ENCODE results near the gene CYP2E1. TPM values are rescaled to one million over a fixed set of nuclear protein-coding genes. Genes with fewer than 3 reads are reported as not detected.

Gene CYP2E1
- total and polyA plus RNA-seq, 2 experiments from 2014 or later, result 1.1 to 4.1 TPM

GRCh38 chr10:133529576-133529946 is 2.4 kb downstream of the CYP2E1 start:
- no peak for DNase-seq (ENCODE audit: low read depth in 1 of 2, low spot score in 1 of 2)
- no peaks in the 10 kb centered on the region for H3K36me3 ChIP-seq
- no peak overlapping the region for H3K27ac ChIP-seq
- no peaks in the 10 kb centered on the region for H3K9me3 ChIP-seq (ENCODE audit: low read depth)
- no peak overlapping the region for H3K4me3 ChIP-seq
- no peak for TF ChIP-seq CTCF (IDR thresholded peaks at IDR 0.05; ENCODE audit: low read depth, low read length)
- no peaks in the 10 kb centered on the region for H3K27me3 ChIP-seq
- no peaks in the 10 kb centered on the region for H3K4me1 ChIP-seq (ENCODE audit: low read depth)

DNA sequence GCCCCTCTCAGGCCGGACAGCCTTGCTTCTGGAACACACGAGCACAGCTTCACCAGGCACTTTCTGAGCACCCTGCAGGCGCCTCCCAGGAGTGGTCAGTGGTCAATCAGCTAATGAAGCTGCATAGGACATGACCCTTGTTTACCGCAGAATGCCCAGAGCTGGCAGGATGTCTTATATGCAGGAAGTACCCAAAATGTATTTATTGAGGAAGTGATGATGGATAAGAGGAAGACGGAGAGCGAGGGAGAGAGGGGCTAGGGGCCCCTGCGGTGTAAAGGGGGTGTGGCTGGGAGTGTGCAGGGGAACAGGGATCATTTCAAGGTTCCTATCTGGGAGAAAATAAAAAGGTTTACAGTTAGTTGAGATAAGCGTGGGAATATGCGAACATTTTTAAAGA is 3.3 kb downstream of the CYP2E1 start:
- no peaks in the 10 kb centered on the region for H3K36me3 ChIP-seq
- H3K9me3 ChIP-seq (ENCODE audit: low read depth), result no peaks in the 10 kb centered on the region
- H3K27ac ChIP-seq, result no peak overlapping the region
- DNase-seq (ENCODE audit: low read depth in 1 of 2, low spot score in 1 of 2), result no peak
- H3K4me1 ChIP-seq (ENCODE audit: low read depth), result no peaks in the 10 kb centered on the region
- H3K27me3 ChIP-seq, result no peaks in the 10 kb centered on the region
- no peak for TF ChIP-seq CTCF (IDR thresholded peaks at IDR 0.05; ENCODE audit: low read depth, low read length)
- no peak overlapping the region for H3K4me3 ChIP-seq

DNA sequence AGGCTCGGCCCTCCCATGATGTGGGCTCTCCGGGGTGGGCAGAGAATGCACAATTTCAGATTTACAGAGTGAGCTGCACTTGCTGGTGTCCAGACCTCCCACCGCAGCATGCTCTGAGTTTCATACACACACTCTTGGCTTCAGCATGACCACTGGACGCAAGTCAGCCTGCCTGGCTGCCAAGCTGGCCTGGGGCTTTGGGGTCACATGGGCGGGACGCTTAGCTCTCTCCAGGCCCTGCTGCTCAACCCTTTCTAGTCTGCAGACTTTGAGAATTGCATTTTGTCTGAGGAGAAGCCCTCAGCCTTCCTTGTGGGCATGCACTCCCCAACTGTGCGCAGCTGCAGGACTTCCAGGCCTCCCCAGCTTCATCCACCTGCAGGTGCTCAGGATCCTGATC is 5.7 kb downstream of the CYP2E1 start:
- TF ChIP-seq CTCF (IDR thresholded peaks at IDR 0.05; ENCODE audit: low read depth, low read length), result no peak
- Histone ChIP-seq H3K27me3 (no peaks in the 10 kb centered on the region), H3K4me3 (no peak overlapping the region), H3K9me3 (ENCODE audit: low read depth) (no peaks in the 10 kb centered on the region), H3K27ac (no peak overlapping the region), H3K36me3 (no peaks in the 10 kb centered on the region), H3K4me1 (ENCODE audit: low read depth) (no peaks in the 10 kb centered on the region)
- DNase-seq (ENCODE audit: low read depth in 1 of 2, low spot score in 1 of 2), result no peak

GRCh38 chr10:133534417-133534816 is 7.3 kb downstream of the CYP2E1 start:
- no peak overlapping the region for H3K27ac ChIP-seq
- H3K27me3 ChIP-seq, result no peaks in the 10 kb centered on the region
- H3K9me3 ChIP-seq (ENCODE audit: low read depth), result no peaks in the 10 kb centered on the region
- DNase-seq (ENCODE audit: low read depth in 1 of 2, low spot score in 1 of 2), result no peak
- H3K4me3 ChIP-seq, result no peak overlapping the region
- no peaks in the 10 kb centered on the region for H3K4me1 ChIP-seq (ENCODE audit: low read depth)
- H3K36me3 ChIP-seq, result no peaks in the 10 kb centered on the region
- TF ChIP-seq CTCF (IDR thresholded peaks at IDR 0.05; ENCODE audit: low read depth, low read length), result no peak

- H3K36me3 ChIP-seq, result no peaks in the 10 kb centered on the region
- no peak overlapping the region for H3K27ac ChIP-seq
- no peak for TF ChIP-seq CTCF (IDR thresholded peaks at IDR 0.05; ENCODE audit: low read depth, low read length)
- no peaks in the 10 kb centered on the region for H3K27me3 ChIP-seq
- H3K9me3 ChIP-seq (ENCODE audit: low read depth), result no peaks in the 10 kb centered on the region
- DNase-seq (ENCODE audit: low read depth in 1 of 2, low spot score in 1 of 2), result no peak
- H3K4me3 ChIP-seq, result no peak overlapping the region
- no peaks in the 10 kb centered on the region for H3K4me1 ChIP-seq (ENCODE audit: low read depth)
Measured at GRCh38 chr10:133536198-133536597, 9.0 kb downstream of the CYP2E1 start.

All from cardiac muscle cell (in vitro differentiated cells and primary cell).